OCI-LY1 (cell line): ENCODE measurements around the gene ST3GAL3.

Experiments used
- EZH2 ChIP-seq: fragments of 200-600 bp; sonication (generic), shearing (Covaris generic); IDR thresholded peaks from 2 replicates; pipeline ENCODE4 v1.8.0; 2017; ENCODE audit warnings: borderline replicate concordance, mixed run types, mild to moderate bottlenecking, antibody characterized with exemption, low read length, moderate library complexity, mixed read lengths
- TF ChIP-seq, protein P1 (sequence below): fragments of 200-600 bp; sonication (generic), shearing (Covaris generic); IDR thresholded peaks from 2 replicates; pipeline ENCODE4 v1.5.1; 2017; ENCODE audit warnings: mild to moderate bottlenecking, antibody characterized with exemption, low read length, moderate library complexity, mixed read lengths

DNA sequence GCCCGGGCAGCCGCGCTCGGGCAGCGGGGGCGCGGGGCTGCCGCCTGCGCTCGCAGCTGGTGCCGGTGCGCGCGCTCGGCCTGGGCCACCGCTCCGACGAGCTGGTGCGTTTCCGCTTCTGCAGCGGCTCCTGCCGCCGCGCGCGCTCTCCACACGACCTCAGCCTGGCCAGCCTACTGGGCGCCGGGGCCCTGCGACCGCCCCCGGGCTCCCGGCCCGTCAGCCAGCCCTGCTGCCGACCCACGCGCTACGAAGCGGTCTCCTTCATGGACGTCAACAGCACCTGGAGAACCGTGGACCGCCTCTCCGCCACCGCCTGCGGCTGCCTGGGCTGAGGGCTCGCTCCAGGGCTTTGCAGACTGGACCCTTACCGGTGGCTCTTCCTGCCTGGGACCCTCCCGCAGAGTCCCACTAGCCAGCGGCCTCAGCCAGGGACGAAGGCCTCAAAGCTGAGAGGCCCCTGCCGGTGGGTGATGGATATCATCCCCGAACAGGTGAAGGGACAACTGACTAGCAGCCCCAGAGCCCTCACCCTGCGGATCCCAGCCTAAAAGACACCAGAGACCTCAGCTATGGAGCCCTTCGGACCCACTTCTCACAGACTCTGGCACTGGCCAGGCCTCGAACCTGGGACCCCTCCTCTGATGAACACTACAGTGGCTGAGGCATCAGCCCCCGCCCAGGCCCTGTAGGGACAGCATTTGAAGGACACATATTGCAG lies 229.3 kb downstream of the ST3GAL3 start:
- TF ChIP-seq, protein P1, sequence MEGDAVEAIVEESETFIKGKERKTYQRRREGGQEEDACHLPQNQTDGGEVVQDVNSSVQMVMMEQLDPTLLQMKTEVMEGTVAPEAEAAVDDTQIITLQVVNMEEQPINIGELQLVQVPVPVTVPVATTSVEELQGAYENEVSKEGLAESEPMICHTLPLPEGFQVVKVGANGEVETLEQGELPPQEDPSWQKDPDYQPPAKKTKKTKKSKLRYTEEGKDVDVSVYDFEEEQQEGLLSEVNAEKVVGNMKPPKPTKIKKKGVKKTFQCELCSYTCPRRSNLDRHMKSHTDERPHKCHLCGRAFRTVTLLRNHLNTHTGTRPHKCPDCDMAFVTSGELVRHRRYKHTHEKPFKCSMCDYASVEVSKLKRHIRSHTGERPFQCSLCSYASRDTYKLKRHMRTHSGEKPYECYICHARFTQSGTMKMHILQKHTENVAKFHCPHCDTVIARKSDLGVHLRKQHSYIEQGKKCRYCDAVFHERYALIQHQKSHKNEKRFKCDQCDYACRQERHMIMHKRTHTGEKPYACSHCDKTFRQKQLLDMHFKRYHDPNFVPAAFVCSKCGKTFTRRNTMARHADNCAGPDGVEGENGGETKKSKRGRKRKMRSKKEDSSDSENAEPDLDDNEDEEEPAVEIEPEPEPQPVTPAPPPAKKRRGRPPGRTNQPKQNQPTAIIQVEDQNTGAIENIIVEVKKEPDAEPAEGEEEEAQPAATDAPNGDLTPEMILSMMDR: peak; percentile 21; the same call in 1 of the 2 replicates
- TF ChIP-seq EZH2: no peak
